ENCODE measurements around the gene NTM.
"Not testable (repeated sequence)": the region's sequence is repeated elsewhere in the genome, so short reads cannot be mapped to it uniquely, and the experiment has no call there.

NTM gene

GRCh38 chr11:131894615-131895544 lies 524.5 kb downstream of the NTM start:
- no peak for DNase-seq (ENCODE audit: low read depth)

GRCh38 chr11:131895865-131896264 lies 525.5 kb downstream of the NTM start:
- no peak for DNase-seq (ENCODE audit: low read depth)

GRCh38 chr11:131896978-131897615 lies 526.7 kb downstream of the NTM start:
- no peak for DNase-seq (ENCODE audit: low read depth)

- no peak for DNase-seq (ENCODE audit: low read depth)
Measured at GRCh38 chr11:131897956-131898355, 527.5 kb downstream of the NTM start.

GRCh38 chr11:131898949-131899348 lies 528.5 kb downstream of the NTM start:
- no peak for DNase-seq (ENCODE audit: low read depth)

GRCh38 chr11:131899950-131900580 lies 529.6 kb downstream of the NTM start:
- DNase-seq (ENCODE audit: low read depth), result no peak

GRCh38 chr11:131902421-131902820 lies 532.0 kb downstream of the NTM start:
- DNase-seq (ENCODE audit: low read depth), result no peak

GRCh38 chr11:131903074-131903473 lies 532.7 kb downstream of the NTM start:
- DNase-seq (ENCODE audit: low read depth), result no peak

GRCh38 chr11:131904756-131905155 lies 534.3 kb downstream of the NTM start:
- DNase-seq (ENCODE audit: low read depth), result no peak

- no peak for DNase-seq (ENCODE audit: low read depth)
Measured at GRCh38 chr11:131906963-131907362, 536.5 kb downstream of the NTM start.

- DNase-seq (ENCODE audit: low read depth), result no peak
Measured at GRCh38 chr11:131907371-131907770, 537.0 kb downstream of the NTM start.

GRCh38 chr11:131908316-131908715 lies 537.9 kb downstream of the NTM start:
- no peak for DNase-seq (ENCODE audit: low read depth)

GRCh38 chr11:131909426-131910177 lies 539.2 kb downstream of the NTM start:
- DNase-seq (ENCODE audit: low read depth), result no peak

GRCh38 chr11:131910178-131910522 lies 539.7 kb downstream of the NTM start:
- no peak for DNase-seq (ENCODE audit: low read depth)

GRCh38 chr11:131910523-131911387 lies 540.3 kb downstream of the NTM start:
- no peak for DNase-seq (ENCODE audit: low read depth)

GRCh38 chr11:131911388-131912032 lies 541.1 kb downstream of the NTM start:
- DNase-seq (ENCODE audit: low read depth), result not testable (repeated sequence)

- no peak for DNase-seq (ENCODE audit: low read depth)
Measured at GRCh38 chr11:131912134-131912533, 541.7 kb downstream of the NTM start.

GRCh38 chr11:131913267-131913666 lies 542.9 kb downstream of the NTM start:
- DNase-seq (ENCODE audit: low read depth), result no peak

- no peak for DNase-seq (ENCODE audit: low read depth)
Measured at GRCh38 chr11:131914361-131914774, 544.0 kb downstream of the NTM start.

GRCh38 chr11:131916638-131917037 lies 546.2 kb downstream of the NTM start:
- DNase-seq (ENCODE audit: low read depth), result no peak
